GM21619 (cell line): ENCODE measurements around the gene KATNIP.
"Not testable (repeated sequence)": the region's sequence is repeated elsewhere in the genome, so short reads cannot be mapped to it uniquely, and the experiment has no call there.

Experiments
- ATAC-seq: cut with Tn5 transposase; IDR thresholded peaks from one replicate; pipeline ENCODE4 v1.9.1; 2021; ENCODE audit not compliant: unreplicated experiment

The KATNIP gene

GRCh38 chr16:27534256-27534655 is 15.7 kb upstream of the KATNIP start:
- ATAC-seq = no peak

- ATAC-seq = no peak
These were observed 11.4 kb upstream of the KATNIP start for GRCh38 chr16:27538528-27538927.

- ATAC-seq = no peak
These were observed 10.8 kb upstream of the KATNIP start for GRCh38 chr16:27539120-27539519.

- no peak for ATAC-seq
These were observed 10.3 kb upstream of the KATNIP start for GRCh38 chr16:27539636-27540035.

GRCh38 chr16:27543801-27544200 is 6.1 kb upstream of the KATNIP start:
- ATAC-seq = no peak

DNA sequence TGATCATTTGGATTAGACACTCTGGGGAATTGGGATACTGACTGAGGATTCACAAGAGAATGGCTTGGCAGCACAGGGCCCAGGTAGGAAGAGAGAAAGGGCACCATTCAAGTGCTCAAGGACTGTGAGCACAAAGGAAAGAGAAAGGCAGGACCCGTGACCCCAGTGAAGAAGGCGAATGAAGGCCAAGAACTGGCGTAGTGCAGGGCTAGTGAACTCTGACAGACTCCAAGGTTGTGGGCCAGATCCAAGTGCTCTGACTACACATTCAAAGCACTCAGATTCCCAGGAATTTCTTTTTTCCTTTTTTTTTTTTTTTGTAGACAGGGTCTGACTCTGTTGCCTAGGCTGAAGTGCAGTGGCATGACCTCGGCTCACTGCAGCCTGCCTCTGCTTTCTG is 5.3 kb upstream of the KATNIP start:
- no peak for ATAC-seq

GRCh38 chr16:27547134-27547533 is 2.8 kb upstream of the KATNIP start:
- no peak for ATAC-seq

GRCh38 chr16:27547851-27548250 is 2.1 kb upstream of the KATNIP start:
- ATAC-seq = no peak

- peak; percentile 36 for ATAC-seq
These were observed 539 bp upstream of the KATNIP start for GRCh38 chr16:27549464-27549745.

GRCh38 chr16:27550582-27550920 is 607 bp downstream of the KATNIP start:
- ATAC-seq = no peak

DNA sequence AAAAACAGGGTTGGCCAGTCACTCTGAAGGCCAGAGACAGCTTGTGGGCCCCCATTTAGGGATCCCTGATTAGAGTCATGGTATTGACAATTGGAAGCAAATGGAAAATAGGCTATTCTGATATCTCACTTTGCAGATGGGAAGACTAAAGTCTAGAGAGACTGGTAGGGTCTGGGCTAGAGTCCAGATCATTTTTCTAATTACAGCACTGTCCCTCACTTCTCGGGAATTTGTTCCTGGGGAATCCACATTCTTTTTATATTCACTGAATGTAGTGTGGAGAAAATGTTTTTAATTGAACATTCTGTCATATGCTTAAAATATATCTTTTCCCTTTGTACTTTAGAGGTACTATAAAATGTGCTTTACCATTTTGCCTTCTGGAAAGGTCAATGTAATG is 1.1 kb downstream of the KATNIP start:
- ATAC-seq = no peak

- no peak for ATAC-seq
These were observed 6.5 kb downstream of the KATNIP start for GRCh38 chr16:27556471-27556870.

- ATAC-seq = no peak
These were observed 8.5 kb downstream of the KATNIP start for GRCh38 chr16:27558434-27558833.

- no peak for ATAC-seq
These were observed 9.0 kb downstream of the KATNIP start for GRCh38 chr16:27558932-27559331.

- no peak for ATAC-seq
These were observed 11.3 kb downstream of the KATNIP start for GRCh38 chr16:27561216-27561615.

DNA sequence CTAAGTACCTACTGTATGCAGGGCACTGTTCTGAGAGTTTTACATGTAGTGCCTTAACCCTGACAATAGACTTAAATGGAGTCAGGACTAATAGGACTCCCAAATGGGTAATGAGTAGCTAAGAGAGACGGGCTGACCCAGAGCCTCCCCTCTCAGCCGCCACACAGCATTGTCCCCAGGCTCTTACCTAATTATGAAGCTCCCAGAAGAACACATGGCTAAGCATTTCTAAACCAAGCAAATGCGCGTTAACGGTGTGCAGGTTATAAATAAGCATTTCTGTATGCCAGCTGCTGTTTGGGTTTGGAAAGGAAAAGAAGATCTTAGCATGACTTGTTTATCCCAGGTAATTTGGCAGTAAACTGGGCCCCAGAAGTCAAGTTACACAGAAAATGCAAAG is 14.3 kb downstream of the KATNIP start:
- ATAC-seq = no peak

DNA sequence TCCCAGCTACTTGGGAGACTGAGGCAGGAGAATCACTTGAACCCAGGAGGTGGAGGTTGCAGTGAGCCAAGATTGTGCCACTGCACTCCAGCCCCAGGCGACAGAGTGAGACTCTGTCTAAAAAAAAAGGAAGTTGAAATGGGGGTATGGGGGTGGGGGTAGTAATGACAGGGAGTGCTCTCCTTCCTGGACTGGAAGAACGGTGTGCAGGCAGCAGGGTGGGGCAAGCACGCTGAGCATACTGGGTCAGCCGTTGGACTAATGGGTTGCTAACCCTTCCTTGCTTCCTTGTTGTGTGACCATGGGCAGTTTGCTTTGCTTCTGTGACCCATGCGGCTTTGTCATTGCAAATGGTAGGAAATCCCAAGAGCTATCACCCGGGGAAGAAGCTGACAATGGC is 16.5 kb downstream of the KATNIP start:
- ATAC-seq = no peak

DNA sequence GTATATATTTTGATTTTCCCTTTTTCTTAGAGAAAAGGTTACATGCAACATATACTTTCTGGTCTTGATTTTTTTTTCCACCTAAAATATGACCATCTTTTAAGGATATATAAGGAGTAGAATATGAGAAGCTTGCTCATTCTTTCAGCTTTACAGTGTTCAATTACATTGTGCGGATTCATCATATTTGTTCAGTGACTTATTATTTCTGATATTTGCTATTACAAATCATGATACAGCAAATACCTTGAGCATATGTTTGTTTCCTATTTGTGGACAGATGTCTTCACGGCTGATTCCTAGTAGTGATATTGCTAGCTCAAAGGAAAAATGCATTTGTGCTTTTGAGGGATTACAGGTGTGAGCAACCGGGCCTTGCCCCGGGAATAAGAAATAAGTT is 18.1 kb downstream of the KATNIP start:
- no peak for ATAC-seq

DNA sequence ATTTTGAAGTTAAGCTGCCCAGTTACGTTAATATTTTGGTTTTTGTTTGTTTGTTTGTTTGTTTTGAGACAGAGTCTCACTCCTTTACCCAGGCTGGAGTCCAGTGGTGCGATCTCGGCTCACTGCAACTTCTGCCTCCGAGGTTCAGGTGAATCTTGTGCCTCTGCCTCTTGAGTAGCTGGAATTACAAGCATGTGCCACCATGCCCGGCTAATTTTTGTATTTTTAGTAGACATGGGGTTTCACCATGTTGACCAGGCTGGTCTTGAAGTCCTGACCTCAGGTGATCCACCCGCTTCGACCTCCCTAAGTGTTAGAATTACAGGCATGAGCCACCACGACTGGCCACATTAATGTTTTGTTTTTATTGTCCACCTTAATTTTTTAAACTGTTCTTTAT is 21.0 kb downstream of the KATNIP start:
- ATAC-seq = not testable (repeated sequence)

DNA sequence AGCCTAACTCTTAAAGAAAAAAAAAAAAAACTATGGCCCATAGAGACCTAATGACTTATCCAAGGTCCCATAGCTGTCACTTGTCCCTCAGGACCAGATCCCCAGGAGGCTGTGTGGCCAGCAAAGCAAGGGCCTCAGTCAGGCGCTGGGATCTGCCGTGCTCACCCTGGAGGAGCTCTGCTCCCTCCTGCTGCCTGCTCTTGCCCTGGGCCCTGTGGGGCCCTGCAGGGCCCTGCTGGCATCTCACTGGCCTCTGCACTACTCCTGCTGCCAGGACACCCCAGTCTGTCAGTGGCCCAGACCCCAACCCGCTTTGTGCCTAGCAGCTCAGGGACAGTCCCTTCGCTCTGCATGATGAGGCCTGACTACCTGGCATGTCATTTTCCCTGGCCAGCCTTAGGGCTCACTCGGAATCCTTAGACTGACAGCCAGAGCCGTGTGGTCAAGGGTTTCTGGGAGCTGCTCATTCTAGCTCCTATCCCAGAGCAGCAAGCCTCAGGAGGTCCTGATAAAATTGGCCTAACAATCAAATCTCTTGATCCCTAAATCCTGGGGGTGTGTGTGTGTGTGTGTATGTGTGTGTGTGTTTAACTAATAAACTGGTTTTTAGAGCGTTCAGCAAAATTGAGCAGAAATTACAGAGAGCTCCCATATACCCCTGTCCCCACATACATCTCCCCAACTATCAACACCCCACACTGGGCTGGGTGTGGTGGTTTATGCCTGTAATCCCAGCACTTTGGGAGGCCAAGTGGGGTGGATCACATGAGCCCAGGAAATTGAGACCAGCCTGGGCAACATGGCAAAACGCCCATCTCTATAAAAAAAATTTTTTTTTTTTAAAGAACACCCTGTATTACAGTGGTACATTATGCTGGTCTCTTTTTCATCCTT is 21.7 kb downstream of the KATNIP start:
- no peak for ATAC-seq

DNA sequence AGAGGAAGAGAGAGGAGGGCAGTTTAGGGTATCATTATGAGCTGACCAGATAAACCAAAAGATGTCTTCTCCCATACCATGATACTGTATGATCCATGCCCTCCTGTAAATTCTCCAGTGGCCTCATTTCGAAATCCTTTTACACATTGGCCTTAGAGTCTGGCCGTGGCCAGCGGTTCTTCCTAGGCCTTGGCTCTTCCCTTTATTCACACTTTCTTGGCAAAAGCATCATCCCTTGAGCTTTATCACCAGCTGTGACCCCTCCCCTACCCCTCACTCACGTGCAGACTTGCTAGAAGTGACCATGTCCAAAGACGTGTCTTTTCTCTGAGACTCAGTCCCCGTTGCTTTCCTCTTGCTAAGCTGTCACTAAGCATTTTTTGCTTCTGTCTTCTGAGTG is 22.8 kb downstream of the KATNIP start:
- no peak for ATAC-seq

DNA sequence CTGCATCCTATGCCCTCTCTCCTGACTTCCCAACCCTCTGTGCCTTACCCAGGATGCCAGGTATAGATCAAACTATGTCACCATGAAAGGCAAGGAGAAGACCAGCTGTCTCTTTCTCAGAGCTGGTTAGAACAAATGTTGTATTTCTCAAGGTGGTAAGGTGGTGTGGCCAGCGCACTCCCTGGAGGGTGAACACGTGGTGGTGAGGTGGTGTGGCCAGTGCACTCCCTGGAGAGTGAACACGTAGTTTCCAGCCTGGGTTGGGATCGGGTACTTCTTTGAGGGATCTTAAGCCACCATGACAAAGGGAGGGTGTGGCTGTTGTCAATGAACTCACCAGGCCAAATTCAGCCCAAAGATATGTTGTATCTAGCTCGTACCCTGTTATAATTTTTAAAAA is 26.8 kb downstream of the KATNIP start:
- no peak for ATAC-seq
